SK-N-SH (cell line): Measurements from ENCODE around the gene GUCA1C. TPM values are rescaled to one million over a fixed set of nuclear protein-coding genes. Genes with fewer than 3 reads are reported as not detected.

Source experiments
- CTCF ChIA-PET: fragments of 300-600, 350-600 bp; formaldehyde crosslinking; extraction: SDS; loops from one replicate; lab custom pipeline; 2021; lab: Yijun Ruan, JAX
- POLR2A ChIA-PET: fragments of 350-600 bp; sonication (Branson Sonifier 250); formaldehyde crosslinking; extraction: SDS; loops from one replicate; lab custom pipeline; 2020; ENCODE audit warnings: antibody characterized with exemption, inconsistent platforms; lab: Yijun Ruan, JAX
- DNase-seq: peaks from one replicate; pipeline ENCODE4 v3.0.0; 2012
- H2AFZ ChIP-seq: fragments of 200-600 bp; sonication (generic); 2 replicates; pipeline ENCODE4 v1.8.1; 2016; ENCODE audit warnings: antibody characterized with exemption, mild to moderate bottlenecking, low read depth
- H3F3A ChIP-seq: fragments of 200-600 bp; sonication (generic); replicated peaks from 2 replicates; pipeline ENCODE3; 2016; ENCODE audit warnings: antibody characterized with exemption, mild to moderate bottlenecking; ENCODE audit not compliant: insufficient read depth
- H3K27ac ChIP-seq, 2 experiments: fragments of 200-500 bp in 1 of 2; fragments of 200-600 bp in 1 of 2; sonication (Bioruptor generic) in 1 of 2; sonication (generic), shearing (Covaris generic) in 1 of 2; 2 replicates each; pipeline versions ENCODE4 v1.5.1 to v1.6.1; 2014 to 2016; ENCODE audit warnings: low read depth in 2 of 2, inconsistent platforms in 1 of 2, low read length in 1 of 2, mild to moderate bottlenecking in 1 of 2, mixed read lengths in 1 of 2
- H3K27me3 ChIP-seq: fragments of 200-600 bp; sonication (generic), shearing (Covaris generic); 2 replicates; pipeline ENCODE4 v1.6.1; 2016; ENCODE audit warnings: mixed run types; ENCODE audit not compliant: insufficient read depth
- H3K36me3 ChIP-seq, 2 experiments: fragments of 200-500 bp in 1 of 2; fragments of 200-600 bp in 1 of 2; sonication (Bioruptor generic) in 1 of 2; sonication (generic) in 1 of 2; replicated peaks in 1 of 2; 2 replicates each; pipeline versions ENCODE3 to v1.5.1; 2014 to 2016; ENCODE audit warnings: low read length in 1 of 2, mild to moderate bottlenecking in 1 of 2; ENCODE audit not compliant: insufficient read depth in 2 of 2, control insufficient read depth in 1 of 2
- H3K4me1 ChIP-seq, 2 experiments: fragments of 200-500 bp in 1 of 2; fragments of 200-600 bp in 1 of 2; sonication (Bioruptor generic) in 1 of 2; sonication (generic), shearing (Covaris generic) in 1 of 2; 2 replicates each; pipeline versions ENCODE4 v1.5.1 to v1.6.1; 2014 to 2016; ENCODE audit warnings: low read depth in 1 of 2, low read length in 1 of 2, mixed run types in 1 of 2; ENCODE audit not compliant: insufficient read depth in 2 of 2, control insufficient read depth in 1 of 2
- H3K4me2 ChIP-seq: fragments of 200-600 bp; sonication (generic), shearing (Covaris generic); 2 replicates; pipeline ENCODE4 v1.6.1; 2017; ENCODE audit warnings: mixed run types
- H3K4me3 ChIP-seq, 2 experiments: fragments of 200-500 bp in 1 of 2; fragments of 200-600 bp in 1 of 2; sonication (Bioruptor generic) in 1 of 2; sonication (generic), shearing (Covaris generic) in 1 of 2; 2 replicates each; pipeline versions ENCODE4 v1.5.1 to v1.8.1; 2014 to 2016; ENCODE audit warnings: low read depth in 2 of 2, inconsistent platforms in 1 of 2, low read length in 1 of 2, mild to moderate bottlenecking in 1 of 2, mixed read lengths in 1 of 2, moderate library complexity in 1 of 2
- H3K79me2 ChIP-seq: fragments of 200-600 bp; sonication (generic); 2 replicates; pipeline ENCODE4 v1.8.1; 2017; ENCODE audit warnings: mild to moderate bottlenecking; ENCODE audit not compliant: insufficient read depth
- H3K9ac ChIP-seq: fragments of 200-600 bp; sonication (generic); 2 replicates; pipeline ENCODE4 v1.6.1; 2017; ENCODE audit warnings: mixed run types
- H3K9me2 ChIP-seq: fragments of 200-600 bp; sonication (generic); 2 replicates; pipeline ENCODE4 v1.6.1; 2017; ENCODE audit warnings: mixed run types
- H3K9me3 ChIP-seq: fragments of 200-600 bp; sonication (generic); 2 replicates; pipeline ENCODE4 v1.6.1; 2017; ENCODE audit warnings: mixed run types, mild to moderate bottlenecking, moderate library complexity
- H4K20me1 ChIP-seq: fragments of 200-600 bp; sonication (generic); 2 replicates; pipeline ENCODE4 v1.6.1; 2017; ENCODE audit warnings: mild to moderate bottlenecking, mixed run types; ENCODE audit not compliant: insufficient read depth
- CHD2 ChIP-seq: fragments of 150-350 bp; IDR thresholded peaks from 2 replicates; pipeline ENCODE4 v1.6.1; 2018; ENCODE audit warnings: low read length; ENCODE audit not compliant: partially characterized antibody
- CTCF ChIP-seq: fragments of 200-600 bp; sonication (generic); IDR thresholded peaks from 2 replicates; pipeline ENCODE4 v1.6.1; 2017; ENCODE audit warnings: antibody characterized with exemption, mild to moderate bottlenecking, moderate library complexity
- ELF1 ChIP-seq: IDR thresholded peaks from 2 replicates; pipeline ENCODE4 v1.4.0; 2012
- EP300 ChIP-seq, 2 experiments: IDR thresholded peaks; 2 replicates each; pipeline versions ENCODE4 v1.4.0 to v1.6.1; 2012; ENCODE audit warnings: borderline replicate concordance in 1 of 2, low read depth in 1 of 2, low read length in 1 of 2
- EZH2phosphoT487 ChIP-seq: fragments of 200-600 bp; sonication (generic); IDR thresholded peaks from 2 replicates; pipeline ENCODE4 v1.6.1; 2017; ENCODE audit warnings: low read depth, mixed run types, mild to moderate bottlenecking, antibody characterized with exemption, moderate library complexity, borderline replicate concordance
- FOSL2 ChIP-seq: IDR thresholded peaks from 2 replicates; pipeline ENCODE4 v1.4.0; 2012; ENCODE audit warnings: low read depth, mild to moderate bottlenecking, moderate library complexity, borderline replicate concordance
- FOXJ3 ChIP-seq: sonication (generic); formaldehyde crosslinking; IDR thresholded peaks from 2 replicates; pipeline ENCODE4 v1.5.1; 2020; ENCODE audit warnings: mild to moderate bottlenecking, missing genetic modification reagents
- FOXM1 ChIP-seq: IDR thresholded peaks from 2 replicates; pipeline ENCODE4 v1.4.0; 2012; ENCODE audit warnings: low read depth, mild to moderate bottlenecking
- GABPA ChIP-seq: IDR thresholded peaks from 2 replicates; pipeline ENCODE4 v1.4.0; 2012; ENCODE audit warnings: low read depth, mild to moderate bottlenecking
- GATA2 ChIP-seq: sonication (generic); formaldehyde crosslinking; IDR thresholded peaks from 2 replicates; pipeline ENCODE4 v1.5.0; 2020; ENCODE audit warnings: mild to moderate bottlenecking, missing genetic modification reagents
- JUND ChIP-seq: IDR thresholded peaks from 2 replicates; pipeline ENCODE4 v1.4.0; 2012
- MEF2A ChIP-seq: IDR thresholded peaks from 2 replicates; pipeline ENCODE4 v1.4.0; 2012; ENCODE audit warnings: low read depth, borderline replicate concordance
- MXI1 ChIP-seq: IDR thresholded peaks from 2 replicates; pipeline ENCODE4 v1.6.1; 2012; ENCODE audit warnings: mild to moderate bottlenecking, low read depth, low read length, improper control_type of control experiment
- NFIC ChIP-seq: IDR thresholded peaks from 2 replicates; pipeline ENCODE4 v1.4.0; 2012; ENCODE audit warnings: borderline replicate concordance
- NRF1 ChIP-seq: IDR thresholded peaks from 2 replicates; pipeline ENCODE4 v1.6.1; 2012; ENCODE audit warnings: low read depth, mild to moderate bottlenecking, low read length
- POLR2AphosphoS5 ChIP-seq: IDR thresholded peaks from 2 replicates; pipeline ENCODE4 v1.6.1; 2012; ENCODE audit warnings: low read depth, low read length
- RAD21 ChIP-seq: IDR thresholded peaks from 2 replicates; pipeline ENCODE4 v1.6.1; 2012; ENCODE audit warnings: mild to moderate bottlenecking, low read length
- RCOR1 ChIP-seq: fragments of 150-350 bp; IDR thresholded peaks from 2 replicates; pipeline ENCODE4 v1.6.1; 2017; ENCODE audit warnings: antibody characterized with exemption, low read length
- RFX5 ChIP-seq: IDR thresholded peaks from 2 replicates; pipeline ENCODE4 v1.6.1; 2012; ENCODE audit warnings: mild to moderate bottlenecking, improper control_type of control experiment, low read length
- SIN3A ChIP-seq: IDR thresholded peaks from 2 replicates; pipeline ENCODE4 v1.6.1; 2012; ENCODE audit warnings: low read depth, mild to moderate bottlenecking, low read length, moderate library complexity, borderline replicate concordance
- SMC3 ChIP-seq: IDR thresholded peaks from 2 replicates; pipeline ENCODE4 v1.6.1; 2012; ENCODE audit warnings: low read depth, low read length, improper control_type of control experiment
- TAF1 ChIP-seq: IDR thresholded peaks from 2 replicates; pipeline ENCODE4 v1.6.1; 2012; ENCODE audit warnings: low read depth, mild to moderate bottlenecking, low read length, moderate library complexity, borderline replicate concordance
- YY1 ChIP-seq: IDR thresholded peaks from 2 replicates; pipeline ENCODE4 v1.4.0; 2012; ENCODE audit warnings: low read depth, mild to moderate bottlenecking
- WGBS: methylation state at CpG from one replicate; pipeline ENCODE4 v1.1.6; 2017; ENCODE audit warnings: low lambda C conversion rate; 5-methylcytosine and 5-hydroxymethylcytosine counted together
- polyA plus RNA-seq, 3 experiments: library from polyadenylated mRNA; depleted of rRNA; stranded (reverse); fragments of >200 nt; gene quantifications; 2 replicates each; pipeline ENCODE4 v1.2.3, GENCODE V29; 2012
- TF ChIP-seq, protein P1 (sequence below): IDR thresholded peaks from 2 replicates; pipeline ENCODE4; 2012
- TF ChIP-seq, protein P2 (sequence below): fragments of 150-350 bp; IDR thresholded peaks from 2 replicates; pipeline ENCODE4 v1.6.1; 2017; ENCODE audit warnings: antibody characterized with exemption, low read length, low read depth, borderline replicate concordance
- TF ChIP-seq, protein P3 (sequence below): fragments of 150-350 bp; IDR thresholded peaks from 2 replicates; pipeline ENCODE4 v1.6.1; 2016; ENCODE audit warnings: mild to moderate bottlenecking, low read depth, low read length

The GUCA1C gene
- polyA plus RNA-seq, 1 of the 3 experiments (the other 2 are of a cell fraction) = not detected

- TF ChIP-seq, protein P1, sequence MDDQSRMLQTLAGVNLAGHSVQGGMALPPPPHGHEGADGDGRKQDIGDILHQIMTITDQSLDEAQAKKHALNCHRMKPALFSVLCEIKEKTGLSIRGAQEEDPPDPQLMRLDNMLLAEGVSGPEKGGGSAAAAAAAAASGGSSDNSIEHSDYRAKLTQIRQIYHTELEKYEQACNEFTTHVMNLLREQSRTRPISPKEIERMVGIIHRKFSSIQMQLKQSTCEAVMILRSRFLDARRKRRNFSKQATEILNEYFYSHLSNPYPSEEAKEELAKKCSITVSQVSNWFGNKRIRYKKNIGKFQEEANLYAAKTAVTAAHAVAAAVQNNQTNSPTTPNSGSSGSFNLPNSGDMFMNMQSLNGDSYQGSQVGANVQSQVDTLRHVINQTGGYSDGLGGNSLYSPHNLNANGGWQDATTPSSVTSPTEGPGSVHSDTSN = no peak
- TF ChIP-seq ELF1 = no peak
- no peak for TF ChIP-seq SMC3
- no peak for TF ChIP-seq RAD21
- no peak for TF ChIP-seq EP300 (IDR thresholded peaks at IDR 0.05; ENCODE audit: borderline replicate concordance in 1 of 2, low read depth in 1 of 2, low read length in 1 of 2)
- no peak for TF ChIP-seq TAF1
- no peak for TF ChIP-seq SIN3A
- no peak for TF ChIP-seq CHD2
Measured at GRCh38 chr3:108918866-108919265, 34.8 kb downstream of the GUCA1C start (continued).

- 0 out of 4 replicates have a peak, but pooled peaks cover 0 to 4% of the 10 kb centered on the region in 2 experiments for H3K4me1 ChIP-seq
- H3K9me3 ChIP-seq = no peaks in the 10 kb centered on the region
- no peaks in the 10 kb centered on the region for H3K9me2 ChIP-seq
- DNase-seq = peak; percentile 72
- H3K36me3 ChIP-seq = no peaks in the 10 kb centered on the region
- H3K27me3 ChIP-seq = no peaks in the 10 kb centered on the region
- H3K4me3 ChIP-seq = no peak overlapping the region; a peak in 1 of 4 replicates
- no peaks in the 10 kb centered on the region for H3K79me2 ChIP-seq
- ChIA-PET POLR2A (no interaction called here), CTCF (interaction anchor here (0.6 to 11.8 kb wide), 68 partner anchors 9 to 457 kb away, joined by 3 to 199 read pairs (median 4); partner anchors contain the start of genes CIP2A and DZIP3)
- no peak overlapping the region for H3K4me2 ChIP-seq
- 25% methylated on average over 6 of the region's 6 CpGs for WGBS
- no peaks in the 10 kb centered on the region for H3F3A ChIP-seq
- H4K20me1 ChIP-seq = no peaks in the 10 kb centered on the region
- H2AFZ ChIP-seq = no peak overlapping the region
- no peak overlapping the region for H3K9ac ChIP-seq
- no peak overlapping the region for H3K27ac ChIP-seq
- TF ChIP-seq EZH2phosphoT487 = no peak
- peak; percentile 94 for TF ChIP-seq RAD21
- TF ChIP-seq SMC3 = peak; percentile 92
- peak; percentile 91 for TF ChIP-seq CTCF
- no peak for TF ChIP-seq RCOR1
- TF ChIP-seq CHD2 = no peak
- TF ChIP-seq SIN3A = no peak
- TF ChIP-seq MEF2A = no peak
- TF ChIP-seq, protein P2, sequence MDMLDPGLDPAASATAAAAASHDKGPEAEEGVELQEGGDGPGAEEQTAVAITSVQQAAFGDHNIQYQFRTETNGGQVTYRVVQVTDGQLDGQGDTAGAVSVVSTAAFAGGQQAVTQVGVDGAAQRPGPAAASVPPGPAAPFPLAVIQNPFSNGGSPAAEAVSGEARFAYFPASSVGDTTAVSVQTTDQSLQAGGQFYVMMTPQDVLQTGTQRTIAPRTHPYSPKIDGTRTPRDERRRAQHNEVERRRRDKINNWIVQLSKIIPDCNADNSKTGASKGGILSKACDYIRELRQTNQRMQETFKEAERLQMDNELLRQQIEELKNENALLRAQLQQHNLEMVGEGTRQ = no peak
- no peak for TF ChIP-seq FOXJ3 (CRISPR knock-in tag)
- no peak for TF ChIP-seq GATA2
- no peak for TF ChIP-seq YY1
- TF ChIP-seq TAF1 = no peak
- TF ChIP-seq MXI1 = peak; percentile 78
- no peak for TF ChIP-seq EP300 (IDR thresholded peaks at IDR 0.05; ENCODE audit: borderline replicate concordance in 1 of 2, low read depth in 1 of 2, low read length in 1 of 2)
- TF ChIP-seq NFIC = no peak
- TF ChIP-seq FOSL2 = no peak
- no peak for TF ChIP-seq GABPA
- no peak for TF ChIP-seq POLR2AphosphoS5
- TF ChIP-seq FOXM1 = no peak
- TF ChIP-seq, protein P3, sequence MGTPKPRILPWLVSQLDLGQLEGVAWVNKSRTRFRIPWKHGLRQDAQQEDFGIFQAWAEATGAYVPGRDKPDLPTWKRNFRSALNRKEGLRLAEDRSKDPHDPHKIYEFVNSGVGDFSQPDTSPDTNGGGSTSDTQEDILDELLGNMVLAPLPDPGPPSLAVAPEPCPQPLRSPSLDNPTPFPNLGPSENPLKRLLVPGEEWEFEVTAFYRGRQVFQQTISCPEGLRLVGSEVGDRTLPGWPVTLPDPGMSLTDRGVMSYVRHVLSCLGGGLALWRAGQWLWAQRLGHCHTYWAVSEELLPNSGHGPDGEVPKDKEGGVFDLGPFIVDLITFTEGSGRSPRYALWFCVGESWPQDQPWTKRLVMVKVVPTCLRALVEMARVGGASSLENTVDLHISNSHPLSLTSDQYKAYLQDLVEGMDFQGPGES = no peak
- no peak for TF ChIP-seq RFX5
- no peak for TF ChIP-seq JUND
- no peak for TF ChIP-seq NRF1
Measured at GRCh38 chr3:108914774-108915641, 38.7 kb downstream of the GUCA1C start.
